HG03439 (cell line): Measurements from ENCODE around the gene TSPAN18.

Experiments used
- ATAC-seq: cut with Tn5 transposase; IDR thresholded peaks from one replicate; pipeline ENCODE4 v1.9.1; 2021; ENCODE audit warnings: mild to moderate bottlenecking, moderate library complexity; ENCODE audit not compliant: unreplicated experiment

Gene TSPAN18

GRCh38 chr11:44840085-44840478, 113.3 kb downstream of the TSPAN18 start:
- no peak for ATAC-seq

- ATAC-seq = no peak
Measured at GRCh38 chr11:44840521-44841251, 113.9 kb downstream of the TSPAN18 start.

- ATAC-seq = no peak
Measured at GRCh38 chr11:44842220-44842619, 115.5 kb downstream of the TSPAN18 start.

- no peak for ATAC-seq
Measured at GRCh38 chr11:44846852-44847251, 120.1 kb downstream of the TSPAN18 start.

- ATAC-seq = no peak
Measured at GRCh38 chr11:44847316-44847715, 120.6 kb downstream of the TSPAN18 start.

- ATAC-seq = no peak
Measured at GRCh38 chr11:44848203-44848962, 121.6 kb downstream of the TSPAN18 start.

GRCh38 chr11:44848963-44849350, 122.2 kb downstream of the TSPAN18 start:
- ATAC-seq = no peak

- no peak for ATAC-seq
Measured at GRCh38 chr11:44849424-44849823, 122.7 kb downstream of the TSPAN18 start.

- no peak for ATAC-seq
Measured at GRCh38 chr11:44849922-44850321, 123.2 kb downstream of the TSPAN18 start.

- no peak for ATAC-seq
Measured at GRCh38 chr11:44851496-44851895, 124.7 kb downstream of the TSPAN18 start.

GRCh38 chr11:44852159-44852747, 125.5 kb downstream of the TSPAN18 start:
- ATAC-seq = no peak

- ATAC-seq = no peak
Measured at GRCh38 chr11:44852952-44853351, 126.2 kb downstream of the TSPAN18 start.

- no peak for ATAC-seq
Measured at GRCh38 chr11:44853666-44854065, 126.9 kb downstream of the TSPAN18 start.

- ATAC-seq = no peak
Measured at GRCh38 chr11:44854086-44854485, 127.3 kb downstream of the TSPAN18 start.

GRCh38 chr11:44854741-44855492, 128.2 kb downstream of the TSPAN18 start:
- ATAC-seq = no peak

- ATAC-seq = no peak
Measured at GRCh38 chr11:44855493-44855849, 128.7 kb downstream of the TSPAN18 start.

- no peak for ATAC-seq
Measured at GRCh38 chr11:44857490-44858090, 130.8 kb downstream of the TSPAN18 start.

- ATAC-seq = no peak
Measured at GRCh38 chr11:44858796-44859527, 132.2 kb downstream of the TSPAN18 start.

GRCh38 chr11:44859528-44859925, 132.8 kb downstream of the TSPAN18 start:
- no peak for ATAC-seq

GRCh38 chr11:44860346-44860745, 133.6 kb downstream of the TSPAN18 start:
- no peak for ATAC-seq
